ENCODE results near the gene ITCH.

The ITCH gene

GRCh38 chr20:34373445-34373844 lies 10.4 kb downstream of the ITCH start:
- no peak overlapping the region for H3K27ac ChIP-seq (ENCODE audit: low read length)
- no peak for TF ChIP-seq EZH2phosphoT487 (IDR thresholded peaks at IDR 0.05; ENCODE audit: low read depth)
- TF ChIP-seq CTCF (IDR thresholded peaks at IDR 0.05; ENCODE audit: low read depth, low read length) = no peak
- no peaks in the 10 kb centered on the region for H3K9me3 ChIP-seq (ENCODE audit: insufficient read depth, low read length)
- no peak overlapping the region for H3K4me2 ChIP-seq (ENCODE audit: low read length)
- no peak overlapping the region for H3K9ac ChIP-seq (ENCODE audit: low read length)
- H4K20me1 ChIP-seq (ENCODE audit: insufficient read depth, low read length) = peaks cover 69% of the 10 kb centered on the region
- H2AFZ ChIP-seq (ENCODE audit: low read depth, low read length) = no peak overlapping the region
- peaks cover 14% of the 10 kb centered on the region for H3K4me1 ChIP-seq (ENCODE audit: low read length)
- H3K4me3 ChIP-seq (ENCODE audit: low read length) = no peak overlapping the region
- H3K36me3 ChIP-seq (replicated peaks; ENCODE audit: low read depth, low read length) = peaks cover 41% of the 10 kb centered on the region
- H3K79me2 ChIP-seq (ENCODE audit: low read length) = peaks cover 10% of the 10 kb centered on the region
- H3K27me3 ChIP-seq (ENCODE audit: low read depth, low read length) = peaks cover 4% of the 10 kb centered on the region; the same call in 1 of the 2 replicates

- peaks cover 14% of the 10 kb centered on the region for H3K4me1 ChIP-seq (ENCODE audit: low read length)
- H3K27ac ChIP-seq (ENCODE audit: low read length) = no peak overlapping the region
- peaks cover 36% of the 10 kb centered on the region for H3K36me3 ChIP-seq (replicated peaks; ENCODE audit: low read depth, low read length)
- peaks cover 6% of the 10 kb centered on the region for H3K79me2 ChIP-seq (ENCODE audit: low read length)
- H3K4me3 ChIP-seq (ENCODE audit: low read length) = no peak overlapping the region
- H3K4me2 ChIP-seq (ENCODE audit: low read length) = no peak overlapping the region
- H3K9me3 ChIP-seq (ENCODE audit: insufficient read depth, low read length) = no peaks in the 10 kb centered on the region
- peaks cover 6% of the 10 kb centered on the region; the same call in 1 of the 2 replicates for H3K27me3 ChIP-seq (ENCODE audit: low read depth, low read length)
- peaks cover 69% of the 10 kb centered on the region for H4K20me1 ChIP-seq (ENCODE audit: insufficient read depth, low read length)
- TF ChIP-seq EZH2phosphoT487 (IDR thresholded peaks at IDR 0.05; ENCODE audit: low read depth) (no peak), CTCF (IDR thresholded peaks at IDR 0.05; ENCODE audit: low read depth, low read length) (no peak)
- H2AFZ ChIP-seq (ENCODE audit: low read depth, low read length) = no peak overlapping the region
- no peak overlapping the region for H3K9ac ChIP-seq (ENCODE audit: low read length)
Observed at GRCh38 chr20:34374209-34374760, 11.2 kb downstream of the ITCH start.

GRCh38 chr20:34375977-34376430 lies 12.9 kb downstream of the ITCH start:
- Histone ChIP-seq H3K27ac (ENCODE audit: low read length) (no peak overlapping the region), H4K20me1 (ENCODE audit: insufficient read depth, low read length) (peaks cover 71% of the 10 kb centered on the region), H3K9ac (ENCODE audit: low read length) (no peak overlapping the region), H3K4me2 (ENCODE audit: low read length) (no peak overlapping the region), H3K27me3 (ENCODE audit: low read depth, low read length) (peaks cover 6% of the 10 kb centered on the region; the same call in 1 of the 2 replicates), H3K79me2 (ENCODE audit: low read length) (peaks cover 8% of the 10 kb centered on the region), H3K4me1 (ENCODE audit: low read length) (peaks cover 14% of the 10 kb centered on the region), H2AFZ (ENCODE audit: low read depth, low read length) (no peak overlapping the region), H3K36me3 (replicated peaks; ENCODE audit: low read depth, low read length) (peaks cover 31% of the 10 kb centered on the region), H3K4me3 (ENCODE audit: low read length) (no peak overlapping the region), H3K9me3 (ENCODE audit: insufficient read depth, low read length) (no peaks in the 10 kb centered on the region)
- TF ChIP-seq CTCF (IDR thresholded peaks at IDR 0.05; ENCODE audit: low read depth, low read length) = no peak
- no peak for TF ChIP-seq EZH2phosphoT487 (IDR thresholded peaks at IDR 0.05; ENCODE audit: low read depth)

- no peak overlapping the region for H2AFZ ChIP-seq (ENCODE audit: low read depth, low read length)
- no peaks in the 10 kb centered on the region for H3K9me3 ChIP-seq (ENCODE audit: insufficient read depth, low read length)
- H4K20me1 ChIP-seq (ENCODE audit: insufficient read depth, low read length) = peaks cover 83% of the 10 kb centered on the region
- peaks cover 31% of the 10 kb centered on the region for H3K36me3 ChIP-seq (replicated peaks; ENCODE audit: low read depth, low read length)
- H3K27me3 ChIP-seq (ENCODE audit: low read depth, low read length) = peaks cover 6% of the 10 kb centered on the region; the same call in 1 of the 2 replicates
- no peak overlapping the region for H3K27ac ChIP-seq (ENCODE audit: low read length)
- H3K4me2 ChIP-seq (ENCODE audit: low read length) = peak overlapping the region; percentile 16
- no peak overlapping the region for H3K4me3 ChIP-seq (ENCODE audit: low read length)
- H3K9ac ChIP-seq (ENCODE audit: low read length) = no peak overlapping the region
- peaks cover 8% of the 10 kb centered on the region for H3K79me2 ChIP-seq (ENCODE audit: low read length)
- TF ChIP-seq EZH2phosphoT487 (IDR thresholded peaks at IDR 0.05; ENCODE audit: low read depth) = peak; percentile 86; the same call in 1 of the 2 replicates
- TF ChIP-seq CTCF (IDR thresholded peaks at IDR 0.05; ENCODE audit: low read depth, low read length) = no peak
- H3K4me1 ChIP-seq (ENCODE audit: low read length) = peaks cover 14% of the 10 kb centered on the region
Observed at GRCh38 chr20:34377072-34377847, 14.2 kb downstream of the ITCH start.
